ENCODE results near the gene ATP5F1C.
A peak's percentile ranks its signal among the peaks of the same experiment; 100 is the strongest.
"Not testable (repeated sequence)": the region's sequence is repeated elsewhere in the genome, so short reads cannot be mapped to it uniquely, and the experiment has no call there.

ATP5F1C gene

GRCh38 chr10:7787857-7788638 is at the start of gene ATP5F1C, which contains the start of gene KIN:
Gene ATP5F1C, plus strand, starts transcription at chr10:7788177. Its CDS starts 31 bp downstream, at chr10:7788208.
Gene KIN, minus strand, starts transcription at chr10:7787993. Its CDS starts 60 bp downstream, at chr10:7787933.
- DNase-seq (ENCODE audit: low read depth in 4 of 4, low spot score in 1 of 4) = peak; percentile 91 to 96 (median 94)

- DNase-seq (ENCODE audit: low read depth in 4 of 4, low spot score in 1 of 4) = no peak
These were observed 49.2 kb upstream of the ATP5F1C start for GRCh38 chr10:7738536-7739407.

GRCh38 chr10:7744307-7744706 is 43.7 kb upstream of the ATP5F1C start:
- DNase-seq (ENCODE audit: low read depth in 4 of 4, low spot score in 1 of 4) = no peak

- DNase-seq (ENCODE audit: low read depth in 4 of 4, low spot score in 1 of 4) = not testable (repeated sequence)
These were observed 39.3 kb upstream of the ATP5F1C start for GRCh38 chr10:7748637-7749036.

GRCh38 chr10:7750222-7750621 is 37.8 kb upstream of the ATP5F1C start:
- no peak for DNase-seq (ENCODE audit: low read depth in 4 of 4, low spot score in 1 of 4)

GRCh38 chr10:7752251-7752650 is 35.7 kb upstream of the ATP5F1C start:
- no peak for DNase-seq (ENCODE audit: low read depth in 4 of 4, low spot score in 1 of 4)

GRCh38 chr10:7755103-7755502 is 32.9 kb upstream of the ATP5F1C start:
- DNase-seq (ENCODE audit: low read depth in 4 of 4, low spot score in 1 of 4) = no peak

- DNase-seq (ENCODE audit: low read depth in 4 of 4, low spot score in 1 of 4) = no peak
These were observed 31.5 kb upstream of the ATP5F1C start for GRCh38 chr10:7756360-7756992.

GRCh38 chr10:7763929-7764328 is 24.0 kb upstream of the ATP5F1C start:
- DNase-seq (ENCODE audit: low read depth in 4 of 4, low spot score in 1 of 4) = no peak

GRCh38 chr10:7766241-7766640 is 21.7 kb upstream of the ATP5F1C start:
- DNase-seq (ENCODE audit: low read depth in 4 of 4, low spot score in 1 of 4) = no peak

GRCh38 chr10:7767209-7767608 is 20.8 kb upstream of the ATP5F1C start:
- DNase-seq (ENCODE audit: low read depth in 4 of 4, low spot score in 1 of 4) = no peak

GRCh38 chr10:7768417-7768816 is 19.6 kb upstream of the ATP5F1C start:
- no peak for DNase-seq (ENCODE audit: low read depth in 4 of 4, low spot score in 1 of 4)

GRCh38 chr10:7773845-7774801 is 13.9 kb upstream of the ATP5F1C start:
- DNase-seq (ENCODE audit: low read depth in 4 of 4, low spot score in 1 of 4) = no peak

GRCh38 chr10:7776777-7777176 is 11.2 kb upstream of the ATP5F1C start:
- DNase-seq (ENCODE audit: low read depth in 4 of 4, low spot score in 1 of 4) = no peak

- DNase-seq (ENCODE audit: low read depth in 4 of 4, low spot score in 1 of 4) = not testable (repeated sequence)
These were observed 5.8 kb upstream of the ATP5F1C start for GRCh38 chr10:7782194-7782593.

- DNase-seq (ENCODE audit: low read depth in 4 of 4, low spot score in 1 of 4) = no peak
These were observed 1.5 kb upstream of the ATP5F1C start for GRCh38 chr10:7786430-7786829.

- DNase-seq (ENCODE audit: low read depth in 4 of 4, low spot score in 1 of 4) = no peak
These were observed 674 bp upstream of the ATP5F1C start for GRCh38 chr10:7787150-7787856.

- DNase-seq (ENCODE audit: low read depth in 4 of 4, low spot score in 1 of 4) = peak in 1 of 4 experiments; percentile 21
These were observed 786 bp downstream of the ATP5F1C start for GRCh38 chr10:7788639-7789286.

- no peak for DNase-seq (ENCODE audit: low read depth in 4 of 4, low spot score in 1 of 4)
These were observed 1.4 kb downstream of the ATP5F1C start for GRCh38 chr10:7789390-7789789.

Measured in stimulated activated CD4-positive, alpha-beta T cell treated with anti-CD3 and anti-CD28 coated beads, Interleukin-1b, Interleukin-23, amount 100 ng/mL, for 24 hours (primary cell).